ENCODE results near the gene MBD3L1.
A peak's percentile ranks its signal among the peaks of the same experiment; 100 is the strongest.

Gene MBD3L1

DNA sequence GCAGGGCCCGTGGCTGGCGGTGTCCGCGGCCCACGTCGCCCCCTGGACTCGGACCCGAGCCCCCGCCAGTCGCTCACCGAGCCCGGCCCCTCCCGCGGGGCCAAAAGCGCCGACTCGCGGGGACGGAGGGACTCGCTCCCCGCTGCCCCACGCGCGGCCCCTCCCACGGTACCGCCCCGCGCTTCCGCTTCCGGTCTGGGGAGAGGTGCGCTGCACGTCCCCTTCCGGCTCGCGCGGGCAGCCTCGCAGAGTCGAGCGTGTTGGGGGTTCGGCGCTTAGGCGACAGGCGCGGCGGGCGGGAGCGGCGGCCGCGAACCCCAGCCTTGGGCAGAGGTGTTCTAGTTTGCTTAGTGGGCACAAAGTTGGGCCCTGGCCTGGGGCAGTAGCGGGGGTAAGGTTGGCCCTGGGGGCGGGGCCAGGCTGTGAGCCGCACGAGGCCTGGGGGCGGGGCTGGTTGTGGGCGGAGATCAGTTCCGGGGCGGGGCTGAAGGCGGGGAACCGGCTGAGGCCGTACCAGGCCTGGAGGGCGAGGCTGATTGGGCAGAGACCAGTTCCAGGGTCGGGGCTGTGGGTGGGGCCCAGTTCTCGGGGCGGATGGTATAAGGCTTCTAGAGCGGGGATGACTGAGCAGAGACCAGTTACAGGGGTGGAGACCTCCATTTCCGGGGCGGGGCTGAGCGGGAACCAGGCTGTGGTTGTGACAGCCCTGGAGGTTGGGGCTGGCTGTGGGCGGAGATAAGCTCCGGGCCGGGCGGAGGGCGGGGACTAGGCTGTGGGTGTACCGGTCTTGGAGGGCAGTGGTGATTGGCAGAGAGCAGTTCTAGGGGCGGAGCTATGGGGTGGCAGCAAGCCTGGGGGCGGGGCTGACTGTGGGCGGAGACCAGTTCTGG lies at the start of gene MBD3L1, which contains the start of gene ZNF558:
Gene MBD3L1, plus strand, starts transcription at position 246 of the 890 bp plus-strand sequence. CDS start 10,302 bp downstream, outside the sequence.
Gene ZNF558, minus strand, starts transcription at position 173 of the 890 bp plus-strand sequence. CDS start 9,645 bp downstream, outside the sequence.
- peak; percentile 97 for DNase-seq

GRCh38 chr19:8794823-8795222 lies 37.4 kb upstream of the MBD3L1 start:
- no peak for DNase-seq

DNA sequence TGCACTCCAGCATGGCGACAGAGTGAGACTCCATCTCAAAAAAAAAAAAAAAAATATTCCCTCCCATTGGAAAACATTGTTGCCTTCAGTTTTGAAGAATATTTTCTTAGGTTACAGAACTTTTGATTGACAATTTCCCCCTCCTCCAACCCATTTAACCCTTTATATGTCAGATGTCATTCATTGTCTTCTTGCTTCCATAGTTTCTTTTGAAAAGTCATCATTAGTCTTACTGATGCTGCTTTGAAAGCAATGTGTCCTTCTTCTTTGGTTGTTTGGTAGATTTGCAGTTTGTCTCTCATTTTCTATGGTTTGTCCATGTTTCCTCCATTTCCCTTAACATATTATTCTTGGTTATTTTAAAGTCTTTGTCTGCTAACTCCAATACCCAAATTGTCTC lies 25.5 kb upstream of the MBD3L1 start:
- no peak for DNase-seq

GRCh38 chr19:8811315-8812172 lies 20.6 kb upstream of the MBD3L1 start:
- DNase-seq: no peak

DNA sequence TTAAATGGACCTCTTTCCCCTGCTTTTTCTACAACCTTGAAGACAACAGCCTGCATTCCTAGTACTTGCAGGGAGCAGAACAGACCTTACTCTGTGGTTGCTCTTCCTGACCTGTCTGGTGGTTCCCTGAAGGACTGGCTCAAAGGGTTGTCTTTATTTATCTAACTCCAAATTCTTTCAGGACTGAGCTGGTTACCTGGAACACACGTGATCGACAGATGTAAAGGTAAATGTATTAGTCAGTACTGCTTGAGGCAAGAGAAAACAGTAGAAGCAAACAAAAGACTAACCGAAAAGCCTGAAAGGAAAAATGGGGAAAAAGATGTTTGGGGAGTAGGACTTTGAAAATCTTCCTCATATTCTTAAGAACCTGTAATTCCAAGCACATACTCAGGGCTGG lies 18.0 kb upstream of the MBD3L1 start:
- DNase-seq: no peak

DNA sequence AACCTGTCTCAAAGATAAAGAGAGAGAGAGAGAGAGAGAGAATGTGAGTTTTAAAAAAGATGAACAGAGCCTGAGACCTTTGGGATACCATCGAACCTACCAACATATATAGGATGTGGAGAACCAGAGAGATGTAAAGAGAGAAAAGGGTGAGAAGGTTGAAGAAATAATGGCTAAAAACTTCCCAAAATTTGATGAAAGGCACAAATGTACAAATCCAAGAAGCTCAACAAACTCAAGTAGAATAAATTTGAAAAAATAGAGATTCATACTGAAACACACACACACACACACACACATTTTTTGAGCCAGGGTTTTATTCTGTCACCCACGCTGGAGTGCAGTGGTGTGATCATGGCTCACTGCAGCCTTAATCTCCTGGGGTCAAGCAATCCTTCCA lies 16.4 kb upstream of the MBD3L1 start:
- no peak for DNase-seq

- no peak for DNase-seq
Observed at GRCh38 chr19:8820234-8820633, 11.9 kb upstream of the MBD3L1 start.

DNA sequence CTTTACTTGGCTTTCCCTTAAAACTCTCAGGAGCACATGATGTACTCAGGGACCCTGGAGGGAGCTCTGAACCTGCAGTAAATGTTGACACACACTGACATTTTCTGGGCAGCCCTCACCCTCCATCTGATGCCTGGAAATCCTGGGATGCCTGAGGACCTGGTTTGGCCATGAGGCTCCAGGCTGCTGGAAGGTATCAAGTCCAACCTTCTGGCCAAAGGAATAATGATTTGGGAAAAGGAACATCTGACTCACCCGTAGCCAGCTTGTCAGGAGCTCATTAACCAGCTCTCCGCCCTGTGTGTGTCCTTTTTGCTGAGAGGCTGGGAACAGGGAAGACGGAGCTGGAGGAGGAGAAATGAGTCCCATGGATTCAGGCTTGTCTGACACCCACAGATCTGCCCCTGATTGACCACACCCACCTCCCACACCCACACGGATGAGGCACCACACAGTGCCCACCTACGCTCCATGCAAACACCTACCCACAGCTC lies 10.4 kb upstream of the MBD3L1 start:
- DNase-seq: no peak

DNA sequence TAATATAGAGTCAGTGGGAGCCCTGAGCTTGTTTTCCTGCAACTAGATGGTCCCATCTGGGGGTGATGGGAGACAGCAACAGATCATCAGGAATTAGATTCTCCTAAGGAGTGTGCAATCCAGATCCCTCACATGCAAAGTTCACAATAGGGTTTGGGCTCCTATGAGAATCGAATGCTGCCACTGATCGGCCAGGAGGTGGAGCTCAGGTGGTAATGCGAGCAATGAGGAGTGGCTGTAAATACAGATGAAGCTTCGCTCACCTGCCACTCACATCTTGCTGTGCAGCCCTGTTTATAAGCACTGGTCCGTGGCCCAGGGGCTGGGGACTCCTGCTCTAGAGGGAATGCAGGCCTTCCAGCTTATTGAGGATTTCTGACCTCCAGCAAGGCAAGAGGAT lies 5.8 kb upstream of the MBD3L1 start:
- DNase-seq: no peak

DNA sequence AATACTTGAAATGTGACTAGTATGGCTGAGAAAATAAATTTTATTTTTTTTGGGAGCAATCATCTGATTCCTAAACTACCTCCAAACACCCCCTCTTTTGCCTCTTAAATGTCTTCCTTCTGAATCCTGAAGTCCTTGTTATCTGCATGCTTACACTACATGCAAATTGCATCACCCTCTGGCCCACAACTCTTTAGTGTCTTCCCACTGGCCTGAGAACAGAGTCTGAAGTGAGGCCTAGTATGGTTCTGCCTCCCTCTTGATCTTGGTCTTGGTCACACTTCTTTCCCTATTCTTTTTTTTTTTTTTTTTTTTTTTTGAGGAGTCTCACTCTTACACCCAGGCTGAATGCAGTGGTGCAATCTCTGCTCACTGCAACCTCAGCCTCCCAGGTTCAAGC lies 4.9 kb upstream of the MBD3L1 start:
- no peak for DNase-seq

DNA sequence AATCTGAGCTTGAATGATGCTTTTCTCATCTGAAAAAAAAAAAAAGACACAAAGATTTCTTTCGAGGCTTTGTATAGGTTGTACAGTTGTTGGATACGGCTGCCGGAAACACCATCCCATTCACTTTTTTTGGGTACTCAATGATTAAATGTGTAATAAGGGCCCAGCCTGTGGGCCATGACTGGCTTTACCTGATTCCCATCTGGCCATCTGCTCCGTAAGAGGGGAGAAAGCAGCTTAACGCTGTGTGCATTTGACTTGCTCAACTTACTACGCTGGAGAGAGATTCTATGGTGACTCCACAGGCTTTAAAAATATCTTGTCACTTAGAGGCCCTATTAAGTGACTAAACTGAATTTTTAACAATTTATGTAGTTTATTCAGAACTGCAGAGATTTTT lies 804 bp upstream of the MBD3L1 start:
- no peak for DNase-seq

DNA sequence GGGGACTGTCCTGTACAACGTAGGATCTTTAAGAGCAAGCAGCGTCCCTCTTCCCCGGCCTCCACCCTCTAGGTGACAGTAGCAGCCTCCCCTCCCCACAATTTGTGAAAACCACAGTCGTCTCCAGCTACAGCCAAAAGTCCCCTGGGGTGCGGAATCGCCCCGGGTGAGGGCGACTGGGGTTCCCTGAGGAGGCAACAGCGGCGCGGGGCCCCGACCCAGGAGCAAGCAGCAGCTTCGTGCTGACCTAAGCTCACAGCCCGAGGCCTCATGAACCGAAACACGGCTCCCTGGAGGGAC lies 395 bp upstream of the MBD3L1 start:
- no peak for DNase-seq

DNA sequence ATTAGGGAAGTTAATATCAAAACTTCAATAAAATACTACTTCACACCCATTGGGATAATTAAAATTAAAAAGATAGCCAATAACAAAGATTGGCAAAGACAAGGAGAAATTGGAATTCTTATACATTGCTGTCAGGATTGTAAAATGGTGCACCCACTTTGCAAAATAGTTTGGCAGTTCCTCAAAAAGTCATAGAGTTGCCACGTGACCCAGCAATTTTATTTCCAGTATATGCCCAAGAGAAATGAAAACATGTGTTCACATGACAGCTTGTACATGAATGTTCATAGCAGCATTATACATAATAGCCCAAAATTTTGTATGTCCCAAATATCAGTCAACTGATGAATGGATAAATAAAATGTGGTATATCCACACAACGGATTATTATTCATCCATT lies 3.3 kb downstream of the MBD3L1 start:
- DNase-seq: no peak

DNA sequence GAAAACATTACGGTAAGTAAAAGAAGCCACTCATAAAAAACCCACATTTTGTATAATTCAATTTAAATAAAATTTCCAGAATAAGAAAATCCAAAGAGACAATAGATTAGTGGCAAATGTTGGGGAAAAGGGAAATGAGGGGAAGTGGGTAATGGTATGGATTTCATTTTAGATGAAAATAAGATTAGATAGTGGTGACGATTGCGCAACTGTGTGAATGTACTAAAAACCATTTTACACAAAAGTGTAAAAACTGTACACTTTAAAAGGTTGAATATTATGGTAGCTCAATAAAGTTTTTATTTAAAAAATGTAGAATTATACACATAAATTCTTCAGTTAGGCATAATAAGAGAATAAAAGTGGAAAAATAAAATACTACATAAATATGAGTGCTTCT lies 3.7 kb downstream of the MBD3L1 start:
- DNase-seq: no peak

DNA sequence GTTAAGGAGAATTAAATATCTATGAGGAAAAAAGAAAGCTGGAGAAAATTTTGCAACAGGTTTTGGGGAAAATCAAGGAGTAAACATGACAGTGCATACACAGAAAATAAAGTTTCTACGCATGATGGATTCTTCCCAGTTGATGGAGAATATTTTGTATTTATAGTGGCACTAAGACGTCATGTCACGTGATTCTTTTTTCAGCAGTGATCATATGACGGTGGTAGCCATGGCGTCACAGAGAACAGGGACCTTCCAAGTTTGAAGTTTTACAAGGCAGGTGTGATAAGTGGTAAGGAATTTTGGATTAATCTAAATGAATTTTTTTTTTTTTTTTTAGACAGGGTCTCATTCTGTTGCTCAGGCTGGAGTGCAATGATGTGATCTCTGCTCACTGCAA lies 8.5 kb downstream of the MBD3L1 start:
- no peak for DNase-seq

- no peak for DNase-seq
Observed at GRCh38 chr19:8846819-8847218, 14.6 kb downstream of the MBD3L1 start.

GRCh38 chr19:8849232-8849631 lies 17.1 kb downstream of the MBD3L1 start:
- no peak for DNase-seq

GRCh38 chr19:8850488-8850887 lies 18.3 kb downstream of the MBD3L1 start:
- DNase-seq: no peak

- no peak for DNase-seq
Observed at GRCh38 chr19:8858260-8858659, 26.1 kb downstream of the MBD3L1 start.

- DNase-seq: no peak
Observed at GRCh38 chr19:8866344-8866743, 34.2 kb downstream of the MBD3L1 start.

GRCh38 chr19:8877854-8878705 lies 45.9 kb downstream of the MBD3L1 start:
- DNase-seq: no peak

GRCh38 chr19:8880868-8881488 lies 48.8 kb downstream of the MBD3L1 start:
- DNase-seq: no peak

All from inflammatory macrophage treated with lipopolysaccharide for 4 hours (primary cell).